Measurements from ENCODE around the gene NOS3. TPM values are rescaled to one million over a fixed set of nuclear protein-coding genes. Genes with fewer than 3 reads are reported as not detected.

Gene NOS3
- polyA plus RNA-seq, 1 of the 3 experiments (the other 2 are of a cell fraction): 0.41 TPM

DNA sequence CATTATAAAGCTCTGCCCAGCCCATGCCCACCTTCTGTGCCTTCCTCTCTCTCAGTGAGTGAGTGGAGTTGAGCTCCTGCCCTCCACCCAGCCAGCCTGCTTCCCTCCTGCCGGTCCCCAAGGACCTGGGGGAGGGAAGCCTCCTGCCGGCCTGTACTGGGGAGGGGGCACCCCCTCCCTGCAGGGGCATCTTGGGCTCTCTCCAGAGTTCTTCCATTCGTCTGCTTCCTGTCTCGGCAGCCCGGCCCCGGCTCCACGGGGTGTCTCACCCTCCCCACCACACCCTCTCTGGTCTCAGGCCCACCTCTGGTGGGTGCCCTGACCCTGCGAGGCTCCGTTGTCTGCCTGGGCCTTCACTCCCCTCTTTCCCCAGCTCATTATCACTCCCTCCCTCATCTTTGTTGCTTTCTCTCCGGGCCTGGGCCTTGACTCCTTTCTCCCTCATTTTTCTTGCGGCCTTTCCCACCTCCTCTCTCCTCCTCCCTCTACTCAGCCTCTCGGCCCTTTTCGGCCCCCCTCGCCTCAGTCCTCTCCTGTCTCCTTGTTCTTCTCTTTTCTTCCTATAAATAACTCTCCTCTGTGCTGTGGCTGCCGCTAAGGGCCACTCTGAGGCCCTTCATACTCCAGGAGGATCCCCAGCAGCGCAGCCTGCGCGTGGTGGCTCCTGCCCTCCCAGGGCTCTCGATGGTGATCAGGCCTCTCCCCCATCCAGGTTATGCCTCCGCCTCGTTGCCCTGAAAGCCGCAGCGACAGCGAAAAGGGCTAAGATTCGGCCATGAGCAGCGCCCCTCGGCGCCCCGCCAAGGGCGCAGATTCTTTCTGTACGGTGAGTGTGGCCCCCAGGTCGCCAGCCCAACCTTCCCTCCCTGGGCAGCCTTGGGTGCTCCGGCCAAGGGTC lies 70.6 kb downstream of the NOS3 start (continued):
- TF ChIP-seq FOSL2 (IDR thresholded peaks at IDR 0.05; ENCODE audit: borderline replicate concordance, low read depth): no peak

DNA sequence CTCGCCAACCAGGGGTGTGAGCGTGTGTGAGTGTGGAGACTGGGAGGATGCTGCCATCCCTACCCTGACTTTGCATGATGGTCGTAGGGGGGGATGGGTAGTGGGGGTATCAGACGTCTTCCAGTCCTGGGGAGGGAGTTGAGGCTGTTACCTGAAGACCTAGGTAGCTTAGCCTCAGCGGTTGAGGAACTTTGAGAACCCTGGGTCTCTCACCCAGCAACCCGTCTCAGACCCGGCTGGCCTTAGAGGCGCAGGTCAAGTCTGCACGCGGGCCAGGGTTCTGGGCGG lies 71.2 kb downstream of the NOS3 start:
- Histone ChIP-seq H3K27me3 (ENCODE audit: insufficient read depth) (no peaks in the 10 kb centered on the region), H3K79me2 (ENCODE audit: insufficient read depth) (peaks cover 67% of the 10 kb centered on the region), H3K9ac (no peak overlapping the region; the same call in 1 of the 2 replicates), H3K4me2 (peak overlapping the region; percentile 85), H3K4me3 (ENCODE audit: low read depth in 2 of 2, low read length in 1 of 2) (no peak overlapping the region), H3K36me3 (replicated peaks in 1 of 2; ENCODE audit: control insufficient read depth in 1 of 2, insufficient read depth in 2 of 2, low read length in 1 of 2) (peaks cover 28 to 42% of the 10 kb centered on the region in 2 experiments), H3K4me1 (ENCODE audit: control insufficient read depth in 1 of 2, insufficient read depth in 2 of 2, low read depth in 1 of 2, low read length in 1 of 2) (peaks cover 24 to 35% of the 10 kb centered on the region in 2 experiments), H3K27ac (ENCODE audit: low read depth in 2 of 2, low read length in 1 of 2) (no peak overlapping the region), H2AFZ (ENCODE audit: low read depth) (no peak overlapping the region), H3K9me2 (no peaks in the 10 kb centered on the region), H4K20me1 (ENCODE audit: insufficient read depth) (peaks cover 40% of the 10 kb centered on the region), H3K9me3 (no peaks in the 10 kb centered on the region), H3F3A (replicated peaks; ENCODE audit: insufficient read depth) (no peaks in the 10 kb centered on the region)
- TF ChIP-seq GATA2 (CRISPR knock-in tag; IDR thresholded peaks at IDR 0.05) (no peak), SIN3A (IDR thresholded peaks at IDR 0.05; ENCODE audit: borderline replicate concordance, low read depth, low read length) (no peak), TAF1 (IDR thresholded peaks at IDR 0.05; ENCODE audit: borderline replicate concordance, low read depth, low read length) (no peak), FOXJ3 (CRISPR knock-in tag; IDR thresholded peaks at IDR 0.05) (no peak), FOXM1 (IDR thresholded peaks at IDR 0.05; ENCODE audit: low read depth) (no peak), RXRA (IDR thresholded peaks at IDR 0.05; ENCODE audit: borderline replicate concordance, low read depth) (no peak), NFIC (IDR thresholded peaks at IDR 0.05; ENCODE audit: borderline replicate concordance) (no peak), EP300 (IDR thresholded peaks at IDR 0.05; ENCODE audit: borderline replicate concordance in 1 of 2, low read depth in 1 of 2, low read length in 1 of 2) (no peak), JUND (IDR thresholded peaks at IDR 0.05) (no peak), FOSL2 (IDR thresholded peaks at IDR 0.05; ENCODE audit: borderline replicate concordance, low read depth) (no peak)
- TF ChIP-seq, protein P1, sequence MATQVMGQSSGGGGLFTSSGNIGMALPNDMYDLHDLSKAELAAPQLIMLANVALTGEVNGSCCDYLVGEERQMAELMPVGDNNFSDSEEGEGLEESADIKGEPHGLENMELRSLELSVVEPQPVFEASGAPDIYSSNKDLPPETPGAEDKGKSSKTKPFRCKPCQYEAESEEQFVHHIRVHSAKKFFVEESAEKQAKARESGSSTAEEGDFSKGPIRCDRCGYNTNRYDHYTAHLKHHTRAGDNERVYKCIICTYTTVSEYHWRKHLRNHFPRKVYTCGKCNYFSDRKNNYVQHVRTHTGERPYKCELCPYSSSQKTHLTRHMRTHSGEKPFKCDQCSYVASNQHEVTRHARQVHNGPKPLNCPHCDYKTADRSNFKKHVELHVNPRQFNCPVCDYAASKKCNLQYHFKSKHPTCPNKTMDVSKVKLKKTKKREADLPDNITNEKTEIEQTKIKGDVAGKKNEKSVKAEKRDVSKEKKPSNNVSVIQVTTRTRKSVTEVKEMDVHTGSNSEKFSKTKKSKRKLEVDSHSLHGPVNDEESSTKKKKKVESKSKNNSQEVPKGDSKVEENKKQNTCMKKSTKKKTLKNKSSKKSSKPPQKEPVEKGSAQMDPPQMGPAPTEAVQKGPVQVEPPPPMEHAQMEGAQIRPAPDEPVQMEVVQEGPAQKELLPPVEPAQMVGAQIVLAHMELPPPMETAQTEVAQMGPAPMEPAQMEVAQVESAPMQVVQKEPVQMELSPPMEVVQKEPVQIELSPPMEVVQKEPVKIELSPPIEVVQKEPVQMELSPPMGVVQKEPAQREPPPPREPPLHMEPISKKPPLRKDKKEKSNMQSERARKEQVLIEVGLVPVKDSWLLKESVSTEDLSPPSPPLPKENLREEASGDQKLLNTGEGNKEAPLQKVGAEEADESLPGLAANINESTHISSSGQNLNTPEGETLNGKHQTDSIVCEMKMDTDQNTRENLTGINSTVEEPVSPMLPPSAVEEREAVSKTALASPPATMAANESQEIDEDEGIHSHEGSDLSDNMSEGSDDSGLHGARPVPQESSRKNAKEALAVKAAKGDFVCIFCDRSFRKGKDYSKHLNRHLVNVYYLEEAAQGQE (IDR thresholded peaks at IDR 0.05; ENCODE audit: low read depth, low read length): no peak
- TF ChIP-seq, protein P2, sequence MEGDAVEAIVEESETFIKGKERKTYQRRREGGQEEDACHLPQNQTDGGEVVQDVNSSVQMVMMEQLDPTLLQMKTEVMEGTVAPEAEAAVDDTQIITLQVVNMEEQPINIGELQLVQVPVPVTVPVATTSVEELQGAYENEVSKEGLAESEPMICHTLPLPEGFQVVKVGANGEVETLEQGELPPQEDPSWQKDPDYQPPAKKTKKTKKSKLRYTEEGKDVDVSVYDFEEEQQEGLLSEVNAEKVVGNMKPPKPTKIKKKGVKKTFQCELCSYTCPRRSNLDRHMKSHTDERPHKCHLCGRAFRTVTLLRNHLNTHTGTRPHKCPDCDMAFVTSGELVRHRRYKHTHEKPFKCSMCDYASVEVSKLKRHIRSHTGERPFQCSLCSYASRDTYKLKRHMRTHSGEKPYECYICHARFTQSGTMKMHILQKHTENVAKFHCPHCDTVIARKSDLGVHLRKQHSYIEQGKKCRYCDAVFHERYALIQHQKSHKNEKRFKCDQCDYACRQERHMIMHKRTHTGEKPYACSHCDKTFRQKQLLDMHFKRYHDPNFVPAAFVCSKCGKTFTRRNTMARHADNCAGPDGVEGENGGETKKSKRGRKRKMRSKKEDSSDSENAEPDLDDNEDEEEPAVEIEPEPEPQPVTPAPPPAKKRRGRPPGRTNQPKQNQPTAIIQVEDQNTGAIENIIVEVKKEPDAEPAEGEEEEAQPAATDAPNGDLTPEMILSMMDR (IDR thresholded peaks at IDR 0.05): no peak
- TF ChIP-seq, protein P3, sequence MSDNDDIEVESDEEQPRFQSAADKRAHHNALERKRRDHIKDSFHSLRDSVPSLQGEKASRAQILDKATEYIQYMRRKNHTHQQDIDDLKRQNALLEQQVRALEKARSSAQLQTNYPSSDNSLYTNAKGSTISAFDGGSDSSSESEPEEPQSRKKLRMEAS (IDR thresholded peaks at IDR 0.05; ENCODE audit: low read depth): no peak
- TF ChIP-seq, protein P4, sequence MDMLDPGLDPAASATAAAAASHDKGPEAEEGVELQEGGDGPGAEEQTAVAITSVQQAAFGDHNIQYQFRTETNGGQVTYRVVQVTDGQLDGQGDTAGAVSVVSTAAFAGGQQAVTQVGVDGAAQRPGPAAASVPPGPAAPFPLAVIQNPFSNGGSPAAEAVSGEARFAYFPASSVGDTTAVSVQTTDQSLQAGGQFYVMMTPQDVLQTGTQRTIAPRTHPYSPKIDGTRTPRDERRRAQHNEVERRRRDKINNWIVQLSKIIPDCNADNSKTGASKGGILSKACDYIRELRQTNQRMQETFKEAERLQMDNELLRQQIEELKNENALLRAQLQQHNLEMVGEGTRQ (IDR thresholded peaks at IDR 0.05; ENCODE audit: borderline replicate concordance, low read depth, low read length): no peak
- TF ChIP-seq, protein P5, sequence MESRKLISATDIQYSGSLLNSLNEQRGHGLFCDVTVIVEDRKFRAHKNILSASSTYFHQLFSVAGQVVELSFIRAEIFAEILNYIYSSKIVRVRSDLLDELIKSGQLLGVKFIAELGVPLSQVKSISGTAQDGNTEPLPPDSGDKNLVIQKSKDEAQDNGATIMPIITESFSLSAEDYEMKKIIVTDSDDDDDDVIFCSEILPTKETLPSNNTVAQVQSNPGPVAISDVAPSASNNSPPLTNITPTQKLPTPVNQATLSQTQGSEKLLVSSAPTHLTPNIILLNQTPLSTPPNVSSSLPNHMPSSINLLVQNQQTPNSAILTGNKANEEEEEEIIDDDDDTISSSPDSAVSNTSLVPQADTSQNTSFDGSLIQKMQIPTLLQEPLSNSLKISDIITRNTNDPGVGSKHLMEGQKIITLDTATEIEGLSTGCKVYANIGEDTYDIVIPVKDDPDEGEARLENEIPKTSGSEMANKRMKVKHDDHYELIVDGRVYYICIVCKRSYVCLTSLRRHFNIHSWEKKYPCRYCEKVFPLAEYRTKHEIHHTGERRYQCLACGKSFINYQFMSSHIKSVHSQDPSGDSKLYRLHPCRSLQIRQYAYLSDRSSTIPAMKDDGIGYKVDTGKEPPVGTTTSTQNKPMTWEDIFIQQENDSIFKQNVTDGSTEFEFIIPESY (IDR thresholded peaks at IDR 0.05; ENCODE audit: borderline replicate concordance, low read depth): no peak
- CTCF ChIA-PET: interaction anchor here (0.9 to 12.2 kb wide), 6 partner anchors 15 to 48 kb away, joined by 3 to 126 read pairs (median 15); partner anchors contain the start of genes AGAP3, FASTK and TMUB1
- POLR2A ChIA-PET: interaction anchor here (0.8 kb wide), 1 partner anchor 73 kb away, joined by 4 read pairs; no protein-coding TSS in a partner anchor
- 94% methylated on average over 5 of the region's 11 CpGs for WGBS (ENCODE audit: low lambda C conversion rate)
- no peak for DNase-seq
